SU-DHL-6 (cell line): ENCODE data around the gene SDCCAG8.

Experiments used
- H2AFZ ChIP-seq: fragments of 200-600 bp; sonication (generic); 2 replicates; pipeline ENCODE4 v1.6.1; 2014; ENCODE audit warnings: low read depth, mild to moderate bottlenecking, moderate library complexity, mixed read lengths, antibody characterized with exemption, low read length; ENCODE audit not compliant: severe bottlenecking
- H3F3A ChIP-seq: fragments of 200-600 bp; shearing (Covaris generic); 2 replicates; pipeline ENCODE4 v1.6.0; 2016; ENCODE audit warnings: antibody characterized with exemption, mild to moderate bottlenecking; ENCODE audit not compliant: insufficient read depth
- H3K27ac ChIP-seq: fragments of 200-600 bp; sonication (generic); 2 replicates; pipeline ENCODE4 v1.5.1; 2016; ENCODE audit warnings: low read depth, mild to moderate bottlenecking, low read length, moderate library complexity, mixed read lengths
- H3K27me3 ChIP-seq: fragments of 200-600 bp; sonication (generic), shearing (Covaris generic); 2 replicates; pipeline ENCODE4 v1.6.0; 2014; ENCODE audit warnings: mild to moderate bottlenecking, low read length
- H3K36me3 ChIP-seq: fragments of 200-600 bp; sonication (generic); 2 replicates; pipeline ENCODE4 v1.6.1; 2014; ENCODE audit warnings: mild to moderate bottlenecking, low read length, mixed read lengths
- H3K4me2 ChIP-seq: fragments of 300-600, 200-600 bp; shearing (Covaris generic), sonication (generic); 2 replicates; pipeline ENCODE4 v1.6.0; 2014; ENCODE audit warnings: low read length, low read depth, mild to moderate bottlenecking; ENCODE audit not compliant: poor library complexity, severe bottlenecking
- H3K4me3 ChIP-seq: fragments of 200-600 bp; sonication (generic); 2 replicates; pipeline ENCODE4 v1.5.1; 2014; ENCODE audit warnings: antibody characterized with exemption, low read length, mild to moderate bottlenecking, mixed read lengths; ENCODE audit not compliant: insufficient read depth, poor library complexity, severe bottlenecking
- H3K79me2 ChIP-seq: fragments of 200-600 bp; sonication (generic); 2 replicates; pipeline ENCODE4 v1.6.1; 2014; ENCODE audit warnings: mild to moderate bottlenecking, low read length, moderate library complexity; ENCODE audit not compliant: insufficient read depth
- H3K9ac ChIP-seq: fragments of 200-600 bp; sonication (generic); 2 replicates; pipeline ENCODE4 v1.7.0; 2014; ENCODE audit warnings: mild to moderate bottlenecking, low read length
- H3K9me2 ChIP-seq: fragments of 200-600 bp; sonication (generic); replicated peaks from 2 replicates; pipeline ENCODE4 v1.6.1; 2014; ENCODE audit warnings: low read length; ENCODE audit not compliant: insufficient read depth
- H3K9me3 ChIP-seq: fragments of 200-600 bp; sonication (generic); 2 replicates; pipeline ENCODE4 v1.6.1; 2014; ENCODE audit warnings: low read length, mixed read lengths; ENCODE audit not compliant: insufficient read depth
- H4K20me1 ChIP-seq: fragments of 200-600 bp; sonication (generic); 2 replicates; pipeline ENCODE4 v1.6.1; 2014; ENCODE audit warnings: low read depth, mild to moderate bottlenecking, antibody characterized with exemption, low read length, moderate library complexity, mixed read lengths
- CTCF ChIP-seq: fragments of 200-600 bp; sonication (generic); IDR thresholded peaks from one replicate; pipeline ENCODE4 v1.5.1; 2017; ENCODE audit warnings: antibody characterized with exemption, mild to moderate bottlenecking, low read length, moderate library complexity; ENCODE audit not compliant: insufficient read depth, poor library complexity, severe bottlenecking
- EZH2phosphoT487 ChIP-seq: fragments of 200-600 bp; sonication (generic), shearing (Covaris generic); conservative IDR thresholded peaks from 2 replicates; pipeline ENCODE4 v1.6.1; 2018; ENCODE audit warnings: mild to moderate bottlenecking, antibody characterized with exemption, low read length, moderate library complexity, mixed read lengths

The SDCCAG8 gene

GRCh38 chr1:243438146-243438545 lies 182.3 kb downstream of the SDCCAG8 start:
- Histone ChIP-seq H3K4me2 (no peak overlapping the region), H3F3A (no peaks in the 10 kb centered on the region), H3K9me2 (no peaks in the 10 kb centered on the region), H3K27ac (no peak overlapping the region), H3K36me3 (no peaks in the 10 kb centered on the region), H3K9me3 (no peaks in the 10 kb centered on the region), H3K27me3 (no peaks in the 10 kb centered on the region), H3K79me2 (no peaks in the 10 kb centered on the region), H3K4me3 (no peak overlapping the region), H2AFZ (no peak overlapping the region), H4K20me1 (no peaks in the 10 kb centered on the region; the same call in 1 of the 2 replicates), H3K9ac (no peak overlapping the region)
- no peak for TF ChIP-seq CTCF
- TF ChIP-seq EZH2phosphoT487: no peak

GRCh38 chr1:243438815-243439214 lies 183.0 kb downstream of the SDCCAG8 start:
- TF ChIP-seq EZH2phosphoT487 (no peak), CTCF (no peak)
- Histone ChIP-seq H3K36me3 (no peaks in the 10 kb centered on the region), H2AFZ (no peak overlapping the region), H3K9me2 (no peaks in the 10 kb centered on the region), H3K27me3 (no peaks in the 10 kb centered on the region), H3K4me2 (no peak overlapping the region), H3K27ac (no peak overlapping the region), H3K9ac (no peak overlapping the region), H3K4me3 (no peak overlapping the region), H3K79me2 (no peaks in the 10 kb centered on the region), H4K20me1 (no peaks in the 10 kb centered on the region; the same call in 1 of the 2 replicates), H3K9me3 (no peaks in the 10 kb centered on the region), H3F3A (no peaks in the 10 kb centered on the region)

GRCh38 chr1:243440406-243440805 lies 184.6 kb downstream of the SDCCAG8 start:
- no peaks in the 10 kb centered on the region for H3K9me2 ChIP-seq

More at GRCh38 chr1:243440406-243440805, 184.6 kb downstream of the SDCCAG8 start:
- Histone ChIP-seq H3K27ac (no peak overlapping the region), H3K36me3 (no peaks in the 10 kb centered on the region), H4K20me1 (no peaks in the 10 kb centered on the region; the same call in 1 of the 2 replicates), H3F3A (no peaks in the 10 kb centered on the region), H3K4me3 (no peak overlapping the region), H3K9me3 (no peaks in the 10 kb centered on the region), H3K4me2 (no peak overlapping the region), H3K9ac (no peak overlapping the region), H3K79me2 (no peaks in the 10 kb centered on the region), H3K27me3 (no peaks in the 10 kb centered on the region), H2AFZ (no peak overlapping the region)
- no peak for TF ChIP-seq EZH2phosphoT487
- TF ChIP-seq CTCF: no peak
